NOMO-1 treated with DMSO at 0.1 percent for 48 hours (cell line): Measurements from ENCODE around the gene LMO7.
"Not testable (repeated sequence)": the region's sequence is repeated elsewhere in the genome, so short reads cannot be mapped to it uniquely, and the experiment has no call there.

Source experiments
- DNase-seq: peaks from one replicate; lab custom pipeline; 2025; ENCODE audit not compliant: unreplicated experiment; lab: John Stamatoyannopoulos, UW

Gene LMO7

DNA sequence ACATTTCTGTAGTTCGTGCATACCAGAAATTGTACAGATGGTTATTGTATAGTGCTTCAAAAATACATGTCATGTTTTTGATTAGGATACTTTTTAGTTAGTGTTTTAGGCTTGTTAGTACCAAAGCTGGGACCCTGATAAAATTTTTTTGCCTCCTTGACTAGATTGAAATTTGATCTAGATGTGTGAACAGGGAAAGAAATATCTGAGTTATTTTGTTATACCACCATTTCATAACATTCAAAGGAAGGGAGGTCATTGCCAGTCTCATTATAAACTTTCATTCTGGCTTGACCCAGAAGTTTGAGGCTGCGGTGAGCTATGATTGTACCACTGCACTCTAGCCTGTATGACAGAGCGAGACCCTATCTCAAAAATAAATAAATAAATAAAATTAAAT lies 9.0 kb downstream of the LMO7 start:
- DNase-seq, result no peak

DNA sequence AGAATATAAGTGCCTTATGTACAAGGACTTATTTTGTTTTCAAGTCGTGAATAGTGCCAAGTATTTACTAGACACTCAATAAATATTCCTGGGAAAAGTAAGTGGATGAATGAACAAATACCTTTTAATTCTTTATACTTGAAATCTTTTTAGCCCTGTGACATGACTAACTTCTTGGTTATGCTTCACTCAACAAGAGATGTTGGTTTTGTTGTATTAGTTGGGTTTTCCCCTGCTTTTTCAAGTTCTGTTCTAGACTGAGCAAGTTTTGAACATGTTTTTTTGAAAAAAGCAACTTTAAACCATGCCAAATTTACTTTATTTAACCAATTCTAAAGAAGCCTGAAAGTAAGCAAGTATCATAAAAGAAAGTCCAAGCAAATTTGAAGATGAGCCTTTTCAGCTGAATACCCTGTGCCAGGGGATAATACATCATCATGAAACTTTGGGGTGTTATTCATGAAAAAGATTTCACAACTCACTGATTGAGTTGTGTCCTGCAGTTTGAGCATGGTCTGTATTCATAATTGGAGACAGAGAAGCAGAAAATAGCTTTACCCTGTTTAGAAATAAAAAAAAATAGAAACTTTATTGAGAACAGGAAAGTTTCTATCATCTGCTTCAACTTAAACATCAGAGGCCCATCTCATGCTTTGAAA lies 11.1 kb downstream of the LMO7 start:
- no peak for DNase-seq

DNA sequence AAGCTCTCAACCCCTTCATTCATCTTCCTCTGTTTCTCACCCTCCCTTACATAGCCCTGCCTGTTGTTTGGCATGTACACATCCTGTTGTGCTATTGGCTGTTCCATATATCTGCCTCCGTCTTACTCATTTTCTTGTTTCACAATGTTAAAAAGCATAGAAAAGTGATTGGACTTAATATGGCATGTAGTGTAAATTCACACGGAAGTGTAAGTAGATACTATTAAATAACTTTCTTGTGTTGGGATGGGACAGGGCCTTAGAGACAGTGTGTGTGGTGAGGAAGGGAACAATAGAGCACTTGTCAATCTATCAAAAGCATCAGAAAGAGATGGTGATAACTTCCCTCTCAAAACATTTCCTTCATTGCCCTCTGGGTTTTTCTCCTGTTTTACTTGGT lies 12.3 kb downstream of the LMO7 start:
- no peak for DNase-seq

GRCh38 chr13:75651013-75651412 lies 14.9 kb downstream of the LMO7 start:
- no peak for DNase-seq

GRCh38 chr13:75652726-75653125 lies 16.6 kb downstream of the LMO7 start:
- DNase-seq, result no peak

GRCh38 chr13:75656425-75656989 lies 20.4 kb downstream of the LMO7 start:
- no peak for DNase-seq

DNA sequence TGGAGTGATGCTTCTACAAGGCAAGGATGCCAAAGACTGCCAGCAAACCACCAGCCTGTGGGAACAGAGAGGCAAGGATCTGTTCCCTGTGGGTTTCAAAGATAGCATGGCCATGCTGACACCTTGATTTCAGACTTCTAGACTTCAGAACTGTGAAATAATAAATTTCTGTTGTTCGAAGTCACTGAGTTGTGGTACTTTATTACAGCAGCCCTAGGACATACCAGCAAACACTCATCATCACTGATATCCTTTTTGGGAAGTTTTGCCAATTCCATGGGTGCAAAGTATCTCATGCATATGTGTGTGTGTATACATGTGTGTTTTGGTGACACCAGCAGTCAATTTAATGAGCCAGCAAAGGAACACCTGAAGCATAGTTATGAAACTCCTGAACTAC lies 21.0 kb downstream of the LMO7 start:
- no peak for DNase-seq

DNA sequence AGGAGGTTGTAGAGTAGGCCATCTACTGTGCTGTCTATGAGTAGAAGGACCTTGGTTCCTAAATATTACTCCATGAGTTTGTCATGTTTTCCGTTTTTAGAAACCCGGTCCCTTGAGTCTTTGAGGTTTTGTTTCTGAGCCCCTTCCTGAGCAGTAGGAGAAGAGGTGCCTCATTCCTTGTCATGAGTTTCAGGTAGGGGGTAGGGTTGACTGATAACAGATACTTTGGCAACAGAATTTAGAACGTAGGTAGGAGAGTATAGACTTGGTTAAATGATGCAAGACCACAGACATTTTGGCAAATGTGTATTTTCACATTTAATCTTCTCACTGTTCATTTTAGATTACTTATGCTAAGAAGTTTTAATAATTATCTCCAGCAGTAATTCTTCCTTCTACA lies 24.6 kb downstream of the LMO7 start:
- DNase-seq, result no peak

GRCh38 chr13:75661443-75661842 lies 25.3 kb downstream of the LMO7 start:
- no peak for DNase-seq

GRCh38 chr13:75666646-75667351 lies 30.7 kb downstream of the LMO7 start:
- DNase-seq, result no peak

DNA sequence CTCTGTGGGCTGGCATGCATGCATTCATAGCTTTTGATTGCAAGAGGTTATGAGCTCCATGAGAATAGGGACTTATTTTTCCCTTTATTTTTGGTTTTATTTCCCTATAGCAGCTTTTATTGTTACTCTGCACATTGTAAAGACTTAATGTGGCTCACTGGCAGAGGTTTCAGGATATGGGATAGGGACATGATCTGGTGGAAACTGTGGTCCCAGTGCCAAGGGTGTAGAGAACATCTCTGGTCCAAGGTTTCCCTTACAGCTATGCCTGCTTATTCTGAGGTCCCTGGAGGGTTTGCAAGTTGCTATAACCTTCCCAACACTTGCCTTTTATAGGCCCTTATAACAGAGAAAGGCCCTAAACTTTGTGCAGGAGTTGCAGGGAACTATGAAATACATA lies 33.6 kb downstream of the LMO7 start:
- no peak for DNase-seq

GRCh38 chr13:75670496-75670895 lies 34.4 kb downstream of the LMO7 start:
- no peak for DNase-seq

DNA sequence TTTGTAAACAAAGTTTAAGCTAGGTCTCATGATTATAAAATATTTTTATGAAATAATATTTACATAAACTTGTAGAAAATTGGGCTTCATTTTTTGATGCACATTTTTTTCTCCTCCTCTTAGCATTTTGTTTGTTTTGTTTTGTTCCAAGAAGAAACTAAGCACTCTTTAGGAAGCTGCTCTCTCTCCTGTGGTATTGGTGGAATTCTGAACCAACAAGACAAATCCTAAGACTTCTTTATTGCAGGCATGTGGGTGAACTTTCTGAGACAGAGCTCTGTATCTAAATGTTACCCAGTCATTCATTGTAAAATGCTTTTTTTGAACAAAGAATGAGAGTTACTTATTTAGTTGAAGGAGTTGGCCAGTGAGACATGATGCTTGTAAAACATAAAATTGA lies 39.3 kb downstream of the LMO7 start:
- DNase-seq, result no peak

- no peak for DNase-seq
Observed at GRCh38 chr13:75679459-75679858, 43.3 kb downstream of the LMO7 start.

DNA sequence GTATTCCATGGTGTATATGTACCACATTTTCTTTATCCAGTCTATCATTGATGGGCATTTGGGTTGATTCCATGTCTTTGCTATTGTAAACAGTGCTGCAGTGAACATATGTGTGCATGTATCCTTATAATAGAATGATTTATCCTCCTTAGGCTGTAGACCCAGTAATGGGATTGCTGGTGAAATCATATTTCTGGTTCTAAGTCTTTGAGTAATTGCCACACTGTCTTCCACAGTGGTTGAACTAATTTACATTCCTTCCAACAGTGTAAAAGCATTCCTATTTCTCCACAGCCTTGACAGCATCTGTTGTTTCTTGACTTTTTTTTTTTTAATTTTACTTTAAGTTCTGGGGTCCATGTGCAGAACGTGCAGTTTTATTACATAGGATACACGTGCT lies 44.1 kb downstream of the LMO7 start:
- not testable (repeated sequence) for DNase-seq

DNA sequence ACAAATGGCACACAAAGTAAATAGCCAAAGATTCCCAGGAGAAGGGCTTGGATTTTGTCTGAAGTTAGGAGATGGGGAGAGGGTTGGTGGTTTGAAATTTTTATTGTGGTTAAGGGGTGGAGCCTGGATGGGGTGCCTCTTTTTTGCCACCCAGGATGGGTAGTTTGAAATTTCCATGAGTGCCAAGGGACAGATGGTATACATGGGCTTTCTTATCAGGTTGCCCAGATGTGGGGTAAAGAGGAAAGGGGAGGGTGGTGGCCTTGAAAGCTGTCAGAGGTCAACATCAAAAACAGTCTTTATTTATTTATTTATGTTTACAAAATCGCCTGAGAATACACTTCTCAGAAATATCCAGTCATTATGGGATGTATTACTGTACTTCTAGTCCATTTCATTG lies 46.2 kb downstream of the LMO7 start:
- DNase-seq, result no peak

GRCh38 chr13:75685239-75685697 lies 49.1 kb downstream of the LMO7 start:
- DNase-seq, result no peak

DNA sequence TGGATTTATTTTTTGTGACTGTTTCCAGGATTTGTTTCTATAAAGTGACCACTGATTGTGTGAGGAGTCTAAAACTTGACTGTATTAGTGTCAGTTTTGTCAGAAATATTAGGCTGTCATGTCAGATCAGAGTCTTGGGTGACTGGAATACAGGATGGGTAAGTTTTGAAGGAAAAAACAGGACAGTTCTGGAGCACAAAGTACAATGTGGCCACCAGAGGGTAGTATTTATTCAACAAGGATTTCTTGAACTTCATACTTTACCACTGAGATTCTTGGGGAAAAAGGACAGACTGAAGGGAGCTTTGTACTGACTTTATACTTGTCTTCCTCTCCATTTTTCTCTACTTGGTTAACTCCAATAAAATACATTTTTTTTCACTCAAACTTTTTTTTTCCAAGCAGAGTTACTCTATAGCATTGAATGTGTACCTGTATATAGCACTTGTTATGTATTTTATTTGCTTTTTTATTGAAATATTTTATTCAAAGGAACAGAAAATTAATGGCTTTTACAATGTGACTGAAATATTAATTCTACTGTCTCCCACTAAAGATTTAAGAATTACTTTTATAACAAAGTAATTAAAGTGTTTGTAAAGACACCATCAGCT lies 51.1 kb downstream of the LMO7 start:
- DNase-seq, result no peak

DNA sequence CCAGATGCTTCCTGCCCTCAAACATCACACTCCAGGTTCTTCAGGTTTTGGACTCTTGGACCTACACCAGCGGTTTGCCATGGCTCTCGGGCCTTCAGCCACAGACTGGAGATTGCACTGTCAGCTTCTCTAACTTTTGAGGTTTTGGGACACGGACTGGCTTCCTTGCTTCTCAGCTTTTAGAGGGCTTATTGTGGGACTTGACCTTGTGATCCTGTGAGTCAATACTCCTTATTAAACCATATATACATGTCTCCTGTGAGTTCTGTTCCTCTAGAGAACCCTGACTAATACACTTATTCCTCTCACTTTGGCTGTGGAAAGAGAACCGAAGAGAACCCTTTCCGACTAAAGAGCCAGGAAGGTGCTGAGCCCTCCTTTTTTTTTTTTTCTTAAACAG lies 53.6 kb downstream of the LMO7 start:
- no peak for DNase-seq

DNA sequence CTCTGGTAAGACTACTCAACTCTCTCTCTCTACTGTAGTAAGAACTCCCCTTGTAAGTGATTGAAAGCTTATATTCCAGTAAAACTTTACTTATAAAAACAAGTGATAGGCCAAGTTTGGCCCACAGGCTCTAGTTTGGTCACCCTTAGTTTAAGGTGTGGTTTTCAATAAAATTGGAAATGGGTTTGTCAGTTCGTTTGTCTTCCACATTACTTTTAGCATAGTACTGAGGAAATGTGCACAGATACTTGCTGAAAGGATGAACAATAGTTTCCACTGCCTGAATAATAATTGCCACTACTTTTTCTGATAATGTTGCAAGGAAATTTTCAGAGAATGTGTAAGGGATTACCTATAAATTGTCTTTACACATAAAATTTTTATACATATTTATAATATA lies 54.5 kb downstream of the LMO7 start:
- DNase-seq, result no peak

DNA sequence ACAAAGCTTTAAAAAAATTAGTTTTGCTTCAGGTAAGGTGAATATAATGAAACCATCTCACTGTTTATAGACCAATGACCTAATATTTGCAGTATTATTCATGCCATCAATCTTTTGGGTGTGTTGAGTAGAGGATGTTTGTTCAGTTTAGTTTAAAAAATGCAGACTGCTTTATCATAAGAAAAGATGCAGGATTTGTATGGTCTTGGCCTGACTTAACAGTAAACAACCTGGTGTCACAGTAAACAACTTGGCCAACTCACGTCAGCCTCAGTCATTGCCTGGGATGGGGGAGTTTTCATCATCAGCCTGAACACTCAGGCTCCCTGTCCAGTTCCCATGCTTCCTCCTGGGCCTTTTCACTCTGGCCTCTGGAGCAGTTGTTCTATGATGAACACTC lies 55.1 kb downstream of the LMO7 start:
- DNase-seq, result no peak

- DNase-seq, result no peak
Observed at GRCh38 chr13:75693227-75693626, 57.1 kb downstream of the LMO7 start.
